Measurements from ENCODE around the gene CTIF.

The CTIF gene

GRCh38 chr18:48824231-48824970, 285.6 kb downstream of the CTIF start:
- no peak for FAIRE-seq
- DNase-seq (ENCODE audit: insufficient read length, low spot score) = no peak

- DNase-seq (ENCODE audit: insufficient read length, low spot score) (no peak), FAIRE-seq (no peak)
Observed at GRCh38 chr18:48825101-48825745, 286.4 kb downstream of the CTIF start.

DNA sequence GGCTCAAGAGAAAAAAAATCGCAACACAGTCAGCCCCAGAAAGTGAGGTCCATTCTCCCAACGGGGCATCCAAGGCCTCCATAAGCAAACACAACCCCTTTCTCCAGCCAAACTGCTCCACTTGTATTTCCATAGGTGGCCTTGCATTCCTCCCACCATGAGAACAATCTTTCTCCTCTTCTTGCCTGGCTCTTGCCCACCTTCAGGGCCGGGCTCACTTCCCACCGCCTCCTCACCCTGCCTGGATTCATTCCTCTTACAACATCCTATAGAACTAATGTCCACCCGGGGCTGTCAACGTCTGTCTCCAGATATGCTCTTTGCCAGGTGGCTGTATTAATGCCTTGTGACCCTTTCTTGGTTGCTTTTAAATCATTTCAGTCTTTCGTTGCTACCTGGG, 287.4 kb downstream of the CTIF start:
- no peak for DNase-seq (ENCODE audit: insufficient read length, low spot score)
- FAIRE-seq = no peak

DNA sequence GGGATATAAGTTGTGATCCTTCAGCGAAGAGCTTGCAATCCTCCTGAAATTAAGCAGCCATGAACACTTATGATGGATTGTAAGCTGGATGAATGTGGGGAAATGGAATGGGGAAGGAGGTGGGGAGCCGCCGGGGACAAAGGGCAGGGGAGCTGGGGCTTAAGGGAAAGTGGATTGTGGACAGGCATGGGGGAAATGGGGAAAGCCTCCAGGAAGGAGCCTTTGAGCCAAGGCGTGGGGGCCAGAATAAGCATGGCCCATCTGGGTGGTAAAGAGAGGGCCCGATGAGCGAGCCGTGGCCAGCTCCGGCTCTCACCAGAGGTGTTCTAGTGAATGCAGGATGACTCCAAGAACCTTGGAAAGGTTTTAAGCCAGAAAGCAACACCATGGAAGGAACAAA, 288.0 kb downstream of the CTIF start:
- DNase-seq (ENCODE audit: insufficient read length, low spot score) = no peak
- no peak for FAIRE-seq

DNA sequence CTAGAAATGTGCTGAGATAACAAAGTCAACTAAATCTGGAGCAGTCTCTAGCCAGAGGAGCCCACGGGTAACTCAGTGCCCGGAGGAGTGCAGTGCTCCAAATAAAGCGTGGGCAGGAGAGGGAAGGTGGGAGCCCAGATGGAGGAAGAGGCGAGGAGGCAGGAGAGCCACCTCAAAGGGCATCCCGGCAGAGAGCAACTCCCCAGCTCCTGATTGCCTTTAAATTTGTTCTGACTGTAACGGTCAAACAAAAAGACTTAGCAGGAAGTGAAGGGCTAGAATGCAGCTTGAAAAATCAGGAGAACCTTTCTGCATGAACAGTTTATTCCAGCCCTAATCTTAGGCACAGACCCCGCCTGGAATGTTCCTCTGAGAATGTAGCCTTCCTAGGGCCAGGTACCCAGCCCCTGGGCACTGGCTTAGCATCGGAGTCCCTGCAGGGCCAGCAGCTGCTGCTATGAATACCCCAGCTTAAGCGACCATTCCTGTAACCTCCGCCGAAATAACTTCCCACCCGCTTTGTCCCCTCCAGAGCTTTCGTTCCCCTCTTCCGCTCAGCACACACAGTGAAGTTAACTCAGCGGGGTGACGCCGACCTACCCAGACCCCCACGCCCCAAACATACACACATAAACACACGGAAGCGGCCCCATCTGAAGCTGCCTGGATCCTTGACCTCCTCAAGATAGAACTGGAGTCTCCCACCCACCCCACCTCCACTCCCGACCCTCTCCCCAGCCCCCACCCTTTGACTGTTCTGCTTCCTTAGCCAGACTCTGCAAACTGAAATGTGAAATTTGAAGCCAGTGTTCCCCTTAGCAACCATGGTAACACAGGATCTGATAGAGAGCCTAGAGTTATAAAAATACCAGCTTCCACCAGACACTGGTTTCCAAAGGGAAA, 288.7 kb downstream of the CTIF start:
- no peak for FAIRE-seq
- DNase-seq (ENCODE audit: insufficient read length, low spot score) = no peak

DNA sequence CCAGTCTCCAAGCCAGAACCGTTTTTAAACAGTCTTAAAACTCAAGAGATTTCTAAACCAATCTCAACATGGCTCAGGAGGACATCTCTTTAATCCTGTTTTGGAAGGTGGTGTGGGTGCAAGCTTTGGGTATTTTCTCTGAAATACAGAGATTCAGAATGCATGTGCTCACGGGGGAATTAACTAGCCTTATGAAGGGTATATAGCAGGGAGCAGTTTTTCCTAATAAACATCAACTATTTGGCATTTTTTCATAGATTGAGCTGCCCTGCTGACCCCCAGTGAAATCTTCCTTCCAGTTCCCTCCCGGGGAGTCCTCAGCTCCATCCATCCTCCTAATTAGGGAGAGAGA, 289.3 kb downstream of the CTIF start:
- DNase-seq (ENCODE audit: insufficient read length, low spot score) (no peak), FAIRE-seq (no peak)

DNA sequence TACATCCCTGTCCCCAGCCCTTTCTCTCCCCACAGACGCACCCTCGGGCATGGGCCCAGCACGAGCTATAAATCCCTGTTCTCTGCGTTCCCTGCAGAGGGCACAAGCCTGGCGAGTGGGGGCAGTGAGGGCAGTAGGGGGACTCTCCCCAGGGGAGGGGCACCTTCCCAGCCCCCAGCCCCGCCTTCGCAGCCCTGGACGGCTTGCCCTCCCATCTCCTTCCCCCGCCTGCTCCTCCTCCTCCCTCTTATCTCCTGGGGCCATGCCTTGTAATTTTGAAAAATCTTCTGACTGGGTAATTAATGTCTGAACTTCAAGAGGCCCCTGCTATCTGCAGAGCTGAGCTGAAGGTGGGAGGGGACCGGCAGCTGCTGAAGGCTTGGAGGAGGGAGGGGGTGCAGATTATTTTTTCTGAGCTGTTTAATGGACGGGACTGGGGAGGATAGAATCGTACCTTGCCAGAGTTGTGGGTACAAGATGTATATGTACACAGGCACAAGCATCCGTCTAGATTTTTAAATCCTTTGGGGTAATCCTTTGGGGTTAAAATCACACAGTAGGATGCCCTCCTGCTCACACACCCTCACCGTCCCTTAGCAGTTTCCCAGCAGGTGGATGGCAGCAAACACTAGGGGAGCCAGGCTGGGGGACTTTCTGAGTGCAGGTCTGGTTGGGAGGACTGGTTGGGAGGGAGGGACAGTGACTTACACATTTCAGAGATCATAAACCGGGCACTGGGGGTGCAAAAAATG, 290.0 kb downstream of the CTIF start:
- DNase-seq (ENCODE audit: insufficient read length, low spot score) = no peak
- FAIRE-seq = no peak

- DNase-seq (ENCODE audit: insufficient read length, low spot score) (no peak), FAIRE-seq (no peak)
Observed at GRCh38 chr18:48829443-48830149, 290.8 kb downstream of the CTIF start.

- DNase-seq (ENCODE audit: insufficient read length, low spot score) = no peak
- no peak for FAIRE-seq
Observed at GRCh38 chr18:48831113-48831759, 292.4 kb downstream of the CTIF start.

DNA sequence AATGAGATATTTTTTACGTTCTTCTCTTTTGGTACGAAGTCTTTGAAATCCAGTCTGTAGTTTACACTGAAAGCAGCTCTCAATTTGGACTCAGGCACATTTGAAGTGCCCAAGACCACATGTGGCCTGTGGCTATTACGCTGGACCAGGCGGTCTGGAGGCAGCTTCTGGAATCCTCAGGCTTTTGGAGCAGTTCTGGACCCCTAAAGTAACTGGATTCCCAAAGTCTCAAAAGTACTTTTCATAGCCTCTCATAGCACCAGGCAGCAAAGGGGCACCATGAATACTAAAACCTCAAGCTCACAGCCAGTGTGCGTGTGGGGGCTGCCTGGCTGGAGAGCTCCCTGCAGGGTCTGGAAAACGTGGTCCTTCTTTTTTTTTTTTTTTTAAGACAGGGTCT, 293.0 kb downstream of the CTIF start:
- FAIRE-seq = no peak

DNA sequence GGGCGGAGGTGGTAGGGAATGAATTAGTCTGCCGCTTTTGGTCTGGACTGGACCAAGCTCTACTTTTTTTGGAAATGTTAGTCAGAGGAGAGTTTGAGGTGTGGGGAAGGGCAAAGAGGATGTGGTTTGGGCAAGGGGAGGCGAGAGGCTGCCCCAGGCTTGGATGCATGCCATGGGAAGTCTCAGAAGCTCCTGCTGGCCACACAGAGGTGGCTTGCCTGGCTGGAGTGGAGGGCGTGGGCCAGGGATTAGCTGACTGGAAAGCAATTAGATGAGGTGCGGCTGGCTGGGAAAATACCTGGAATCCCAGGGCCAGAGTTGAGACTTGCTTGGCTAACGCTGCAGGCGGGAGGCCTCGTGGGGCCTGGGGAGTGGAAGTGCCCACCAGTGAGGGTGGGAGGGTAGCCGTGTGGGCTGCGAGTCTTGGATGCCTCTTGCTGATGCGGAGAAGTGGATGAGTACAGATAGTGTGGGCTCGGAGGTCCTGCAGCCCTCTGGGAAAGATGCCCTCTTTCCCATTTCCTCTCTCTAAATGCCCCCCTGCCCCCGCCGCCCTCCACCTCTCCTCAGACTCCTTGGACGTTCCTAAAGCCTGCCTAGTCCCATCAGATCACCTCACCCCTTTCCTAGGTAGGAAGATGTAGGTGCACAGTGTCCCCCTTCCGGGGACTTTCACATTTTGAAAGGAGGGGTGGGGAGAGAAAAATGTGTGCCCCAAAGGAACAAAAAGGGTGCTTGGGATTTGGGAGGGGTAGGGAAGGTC, 294.3 kb downstream of the CTIF start:
- DNase-seq (ENCODE audit: insufficient read length, low spot score) = peak; percentile 50

More for the DNA sequence above, 293.0 kb downstream of the CTIF start:
- DNase-seq (ENCODE audit: insufficient read length, low spot score) = no peak

GRCh38 chr18:48833701-48834412, 295.0 kb downstream of the CTIF start:
- DNase-seq (ENCODE audit: insufficient read length, low spot score) (no peak), FAIRE-seq (no peak)

More for the DNA sequence above, 294.3 kb downstream of the CTIF start:
- FAIRE-seq = no peak

- FAIRE-seq = peak; percentile 80
- DNase-seq (ENCODE audit: insufficient read length, low spot score) = peak; percentile 84
Observed at GRCh38 chr18:48834413-48835031, 295.7 kb downstream of the CTIF start.

DNA sequence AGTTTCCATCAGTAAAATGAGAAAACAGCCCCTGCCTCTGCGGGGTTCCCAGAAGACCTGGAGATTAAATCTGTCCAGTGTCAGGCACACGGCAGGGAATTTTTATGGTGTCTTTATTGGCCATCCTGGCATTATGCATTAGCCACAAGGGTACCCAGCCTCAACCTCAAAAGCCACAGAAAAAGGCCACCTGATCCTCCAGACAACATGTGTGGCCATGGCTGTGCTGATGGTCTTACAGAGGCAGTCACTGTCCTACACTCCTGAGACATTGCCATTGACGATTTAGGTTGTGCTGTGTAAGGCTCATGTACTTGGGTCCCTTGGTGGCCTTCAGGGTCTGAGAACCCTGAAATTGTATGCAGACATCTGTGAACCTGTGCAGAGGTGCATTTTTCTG, 296.3 kb downstream of the CTIF start:
- FAIRE-seq = no peak
- DNase-seq (ENCODE audit: insufficient read length, low spot score) = no peak

DNA sequence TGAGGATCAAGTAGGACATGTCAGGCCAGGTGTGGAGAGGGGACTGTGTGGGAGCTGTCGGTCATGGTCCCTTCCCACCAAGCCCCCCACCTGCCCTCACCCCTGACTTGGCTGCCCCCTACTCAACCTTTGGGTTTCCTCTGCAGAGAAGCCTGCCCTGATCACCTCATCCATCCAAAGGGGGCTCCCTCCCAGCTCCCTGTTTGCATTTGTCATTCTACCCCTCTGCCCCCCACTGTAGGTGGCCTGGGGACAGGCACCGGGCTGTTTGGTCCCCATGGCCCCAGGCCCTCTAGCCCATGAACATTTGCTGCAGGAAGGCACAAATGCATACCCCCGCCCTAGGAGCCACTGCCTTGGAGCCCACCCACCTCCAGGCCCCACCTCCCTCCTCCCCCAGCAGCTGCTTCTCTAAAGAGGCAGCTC, 296.9 kb downstream of the CTIF start:
- DNase-seq (ENCODE audit: insufficient read length, low spot score) (no peak), FAIRE-seq (no peak)

- no peak for DNase-seq (ENCODE audit: insufficient read length, low spot score)
- FAIRE-seq = no peak
Observed at GRCh38 chr18:48836231-48836805, 297.5 kb downstream of the CTIF start.

DNA sequence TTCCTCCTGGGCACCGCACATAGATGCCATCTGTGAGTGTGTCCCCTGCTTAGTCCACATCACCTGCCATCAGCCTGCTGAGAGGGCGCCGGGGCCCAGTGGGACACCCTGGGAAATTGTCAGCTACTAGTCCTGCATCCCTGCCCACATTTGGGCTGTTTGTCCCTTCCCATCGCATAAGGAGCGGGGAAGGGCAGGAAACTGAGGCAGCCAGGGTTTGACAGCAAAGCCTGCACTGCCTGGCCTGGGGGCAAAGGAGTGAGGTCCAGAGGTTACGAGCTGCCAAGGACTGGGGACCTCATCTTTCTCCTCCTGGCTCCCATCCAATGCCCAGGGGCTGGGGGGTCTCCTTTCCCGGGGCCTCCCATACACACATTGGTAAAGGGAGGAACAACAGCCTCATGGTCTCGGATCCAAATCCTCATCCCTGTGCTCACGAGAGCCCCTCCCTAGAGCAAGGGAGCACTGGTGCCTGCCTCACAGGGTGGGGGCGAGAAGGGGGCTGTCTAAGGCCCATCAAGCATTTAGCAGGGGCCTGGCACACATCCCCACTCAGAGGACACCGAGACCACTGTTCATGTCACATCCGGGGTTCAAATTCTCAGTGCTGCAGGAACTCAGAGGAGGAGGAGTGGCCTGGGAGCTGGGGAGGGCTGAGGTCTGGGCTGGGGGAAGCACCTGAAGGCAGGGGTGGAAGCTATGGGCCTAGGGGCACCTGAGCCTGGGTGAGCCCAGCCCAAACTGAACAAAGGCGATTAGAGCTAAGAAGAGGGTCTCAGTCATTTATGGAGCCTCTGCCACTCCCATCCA, 298.2 kb downstream of the CTIF start:
- DNase-seq (ENCODE audit: insufficient read length, low spot score) (no peak), FAIRE-seq (no peak)

All from HTR-8/SVneo (cell line).